ENCODE results near the gene EIF3K. TPM values are rescaled to one million over a fixed set of nuclear protein-coding genes. Genes with fewer than 3 reads are reported as not detected.

The EIF3K gene
- total RNA-seq, 4 donors from 2014 or later: 333 to 570 (median 446) TPM

DNA sequence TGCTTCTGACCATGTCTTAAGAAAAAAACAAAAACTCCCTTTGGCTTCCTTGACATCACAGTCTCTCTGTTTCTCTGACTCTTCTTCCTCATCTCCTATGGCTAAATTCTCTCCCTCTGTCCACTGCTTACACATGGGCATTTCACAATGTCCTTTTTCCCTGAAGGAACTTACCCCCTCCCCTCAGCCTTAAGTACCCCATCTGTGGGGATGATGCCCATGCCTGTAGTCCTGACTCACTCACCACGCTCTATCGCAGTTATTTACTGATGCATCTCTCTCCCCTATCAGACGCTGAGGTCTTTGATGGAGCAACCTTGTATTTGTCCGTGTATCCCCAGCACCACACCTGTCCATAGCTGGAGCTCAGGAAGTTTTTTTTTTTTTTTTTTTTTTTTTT lies 60.9 kb downstream of the EIF3K start:
- Histone ChIP-seq H3K4me1 (peaks cover 97 to 100% (median 100%) of the 10 kb centered on the region in 4 donors), H3K27ac (replicated peaks in 1 of 4) (peak overlapping the region; percentile 87 to 98 (median 96)), H3K9me3 (no peaks in the 10 kb centered on the region), H3K27me3 (no peaks in the 10 kb centered on the region), H3K36me3 (peaks cover 0 to 18% (median 2%) of the 10 kb centered on the region in 4 donors), H3K4me3 (no peak overlapping the region)
- no peak for DNase-seq (ENCODE audit: extremely low spot score)
- intact Hi-C loops (cut with DNase I): no loop called here
- 75% methylated on average over 4 of the region's 4 CpGs for WGBS
- TF ChIP-seq POLR2AphosphoS5 (IDR thresholded peaks at IDR 0.05) (peak in 1 of 2 donors; percentile 19), POLR2A (IDR thresholded peaks at IDR 0.05; ENCODE audit: low read depth) (no peak), CTCF (IDR thresholded peaks at IDR 0.05) (no peak)

DNA sequence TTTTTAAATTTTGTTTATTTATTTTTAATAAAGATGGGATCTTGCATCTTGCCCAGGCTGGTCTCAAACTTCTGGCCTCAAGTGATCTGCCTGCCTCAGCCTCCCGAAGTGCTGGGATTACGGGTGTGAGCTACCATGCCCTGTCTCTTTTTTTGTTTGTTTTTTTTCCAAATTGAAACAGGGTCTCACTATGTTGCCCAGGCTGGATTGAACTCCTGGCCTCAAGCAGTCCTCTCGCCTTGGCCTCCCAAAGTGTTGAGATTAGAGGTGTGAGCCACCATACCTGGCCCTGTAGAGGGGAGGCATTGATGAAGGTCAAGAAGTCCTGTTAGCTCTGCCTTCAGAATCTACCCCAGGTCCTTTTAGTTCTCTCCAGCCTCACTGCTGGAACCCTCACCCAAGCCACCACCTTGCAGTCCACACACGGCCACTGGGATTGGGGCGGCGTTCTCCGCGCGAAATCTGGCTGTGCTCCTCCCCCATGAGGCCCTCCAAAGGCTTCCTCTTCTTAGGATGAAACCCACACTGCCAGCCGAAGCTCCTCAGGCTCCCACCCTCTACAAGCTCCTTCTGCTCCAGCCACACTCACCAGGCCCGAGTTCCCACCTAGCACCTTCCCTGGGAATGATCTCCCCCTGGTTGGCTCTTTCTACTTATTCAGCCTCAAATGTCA lies 63.3 kb downstream of the EIF3K start:
- no peak for DNase-seq (ENCODE audit: extremely low spot score)
- peak overlapping the region; percentile 87 to 98 (median 96) for H3K27ac ChIP-seq (replicated peaks in 1 of 4)
- H3K36me3 ChIP-seq: peaks cover 0 to 13% (median 2%) of the 10 kb centered on the region in 4 donors
- intact Hi-C loops (cut with DNase I): no loop called here
- no peaks in the 10 kb centered on the region for H3K27me3 ChIP-seq
- WGBS: 92% methylated on average over 8 of the region's 11 CpGs
- H3K4me3 ChIP-seq: no peak overlapping the region
- H3K4me1 ChIP-seq: peaks cover 97 to 100% (median 100%) of the 10 kb centered on the region in 4 donors
- TF ChIP-seq EP300 (IDR thresholded peaks at IDR 0.05): no peak
- TF ChIP-seq POLR2AphosphoS5 (IDR thresholded peaks at IDR 0.05): no peak
- no peak for TF ChIP-seq CTCF (IDR thresholded peaks at IDR 0.05)
- no peak for TF ChIP-seq POLR2A (IDR thresholded peaks at IDR 0.05; ENCODE audit: low read depth)
- H3K9me3 ChIP-seq: no peaks in the 10 kb centered on the region

GRCh38 chr19:38682872-38683392 lies 63.9 kb downstream of the EIF3K start:
- H3K4me1 ChIP-seq: peaks cover 97 to 99% (median 98%) of the 10 kb centered on the region in 4 donors
- H3K27ac ChIP-seq (replicated peaks in 1 of 4): peak overlapping the region; percentile 87 to 98 (median 96)
- H3K27me3 ChIP-seq: no peaks in the 10 kb centered on the region
- H3K4me3 ChIP-seq: no peak overlapping the region
- WGBS: 75% methylated on average over 7 of the region's 7 CpGs
- H3K36me3 ChIP-seq: peaks cover 0 to 7% (median 2%) of the 10 kb centered on the region in 4 donors
- TF ChIP-seq POLR2AphosphoS5 (IDR thresholded peaks at IDR 0.05) (no peak), EP300 (IDR thresholded peaks at IDR 0.05) (no peak), POLR2A (IDR thresholded peaks at IDR 0.05; ENCODE audit: low read depth) (no peak), CTCF (IDR thresholded peaks at IDR 0.05) (no peak)
- H3K9me3 ChIP-seq: no peaks in the 10 kb centered on the region
- no peak for DNase-seq (ENCODE audit: extremely low spot score)
- intact Hi-C loops (cut with DNase I): no loop called here

DNA sequence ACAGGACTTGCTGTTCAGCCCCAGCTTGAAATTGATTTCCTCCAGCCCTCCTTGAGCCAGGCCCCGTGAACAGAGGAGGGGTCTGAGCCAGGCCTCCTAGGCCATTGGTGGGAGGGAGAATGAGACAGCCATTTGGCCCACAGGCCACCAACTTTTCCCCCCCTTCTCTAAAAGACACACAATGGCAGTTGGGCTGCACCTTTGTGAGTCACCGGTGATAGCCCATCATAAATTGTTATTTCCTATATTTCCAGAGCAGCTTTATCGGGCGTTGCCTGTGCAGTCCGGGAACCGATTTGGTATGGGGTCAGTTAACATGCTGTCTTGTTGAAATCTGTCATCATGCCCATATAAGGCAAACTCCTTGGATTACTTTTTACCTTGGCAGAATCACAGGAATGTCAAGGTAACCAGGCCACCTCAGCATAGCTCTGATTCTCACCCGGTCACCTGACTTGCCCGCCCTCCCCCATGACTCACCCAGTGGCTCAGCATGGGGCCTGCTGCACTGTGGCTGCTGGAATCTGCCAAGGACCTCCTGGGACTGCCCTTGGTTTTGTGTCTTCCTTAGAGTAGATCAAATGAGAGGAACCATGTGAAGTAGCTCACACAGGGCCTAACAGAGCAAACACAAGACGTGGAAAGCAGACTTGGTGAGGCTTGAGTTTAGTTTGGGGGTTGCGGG lies 64.5 kb downstream of the EIF3K start:
- Histone ChIP-seq H3K36me3 (peaks cover 0 to 7% (median 2%) of the 10 kb centered on the region in 4 donors), H3K9me3 (no peaks in the 10 kb centered on the region), H3K4me1 (peaks cover 97 to 99% (median 98%) of the 10 kb centered on the region in 4 donors), H3K4me3 (no peak overlapping the region), H3K27me3 (no peaks in the 10 kb centered on the region), H3K27ac (replicated peaks in 1 of 4) (peak overlapping the region; percentile 87 to 98 (median 96))
- intact Hi-C loops (cut with DNase I): no loop called here
- DNase-seq (ENCODE audit: extremely low spot score): no peak
- 27% methylated on average over 10 of the region's 10 CpGs for whole genome bisulfite sequencing
- TF ChIP-seq EP300 (IDR thresholded peaks at IDR 0.05): no peak
- TF ChIP-seq POLR2A (IDR thresholded peaks at IDR 0.05; ENCODE audit: low read depth): no peak
- TF ChIP-seq POLR2AphosphoS5 (IDR thresholded peaks at IDR 0.05): peak; percentile 65 to 71
- TF ChIP-seq CTCF (IDR thresholded peaks at IDR 0.05): no peak

All from esophagus muscularis mucosa (tissue), 4 donors.